GM19397 (cell line): Measurements from ENCODE around the gene CEP170B.

ENCODE experiments used
- ATAC-seq: cut with Tn5 transposase; IDR thresholded peaks from one replicate; pipeline ENCODE4 v1.9.1; 2021; ENCODE audit warnings: mild to moderate bottlenecking, moderate library complexity; ENCODE audit not compliant: unreplicated experiment

The CEP170B gene

DNA sequence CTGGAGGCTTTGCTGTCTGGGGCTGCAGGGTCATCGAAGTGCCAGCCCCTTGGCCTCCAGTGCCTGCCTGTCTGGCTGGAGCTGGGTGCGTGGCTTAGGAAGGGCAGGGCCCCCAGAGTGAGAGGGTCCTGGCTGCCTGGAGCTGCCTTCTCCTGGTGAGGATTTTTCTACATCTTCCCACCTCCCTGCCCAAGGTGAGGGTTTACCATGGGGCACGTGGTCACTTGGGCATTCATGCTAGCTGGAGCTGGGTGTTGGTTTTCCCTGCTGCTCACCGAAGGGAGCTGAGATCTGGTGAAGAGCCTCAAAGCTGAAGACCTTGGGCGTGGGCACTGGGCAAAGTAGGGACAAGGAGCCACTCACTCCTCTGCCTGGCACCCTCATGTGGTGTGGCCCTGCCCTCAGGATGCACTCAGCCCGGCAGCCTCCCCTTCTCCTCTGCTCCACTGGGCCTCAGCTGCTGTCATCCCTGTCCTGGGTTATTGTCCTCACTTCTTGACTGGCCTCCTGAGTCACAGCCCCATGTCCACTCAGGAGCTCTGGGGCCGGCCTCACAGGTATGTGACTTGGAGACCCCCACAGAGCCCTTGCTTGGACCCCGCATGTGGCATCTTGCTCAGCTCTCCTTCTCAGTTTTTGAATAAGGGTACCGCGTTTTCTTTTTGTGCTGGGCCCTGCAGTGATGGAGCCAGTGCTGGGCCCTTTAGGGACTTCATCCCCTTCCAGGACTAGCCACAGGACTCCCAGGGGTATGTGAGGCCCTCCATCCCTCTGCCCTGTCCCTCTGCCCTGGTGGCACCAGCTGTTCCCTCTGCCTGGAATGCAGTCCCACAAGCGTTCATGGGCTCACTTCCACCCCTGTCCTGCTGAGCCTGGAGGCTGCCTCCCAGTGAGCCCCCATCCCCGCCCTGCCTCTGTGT lies 1.6 kb downstream of the CEP170B start:
- no peak for ATAC-seq

DNA sequence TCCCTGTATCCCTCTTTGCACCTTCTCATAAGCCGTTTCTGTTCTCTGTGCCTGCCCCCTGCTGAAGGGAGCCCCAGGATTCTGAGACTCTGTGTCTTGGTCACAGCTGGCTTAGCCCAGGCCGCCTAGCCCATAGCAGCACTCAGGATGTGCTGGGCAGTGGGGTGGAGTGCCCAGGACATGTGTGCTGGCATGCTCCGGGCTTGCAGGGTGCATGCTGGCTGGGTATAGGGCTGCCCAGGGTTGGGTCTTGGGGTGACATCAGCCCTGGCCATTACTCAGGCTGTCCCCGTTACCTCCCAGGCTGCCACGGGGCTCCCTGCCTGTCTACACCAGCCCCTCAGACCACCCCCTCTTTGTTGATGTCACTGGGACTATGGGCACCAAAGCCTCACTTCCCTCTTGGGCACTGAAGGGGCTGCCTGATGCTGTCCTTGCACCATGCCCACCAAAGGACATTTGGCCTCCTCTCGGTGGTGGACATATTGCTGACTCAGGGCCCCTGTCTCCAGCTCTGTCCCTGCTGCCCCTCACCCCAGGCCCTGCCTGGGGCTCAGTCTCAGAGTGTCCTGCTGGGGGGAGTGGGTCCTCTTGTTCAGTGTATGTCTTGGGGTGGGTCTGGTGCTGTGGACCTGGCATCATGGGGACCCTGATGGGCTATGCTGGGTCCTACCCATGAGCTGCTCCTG lies 2.4 kb downstream of the CEP170B start:
- no peak for ATAC-seq

DNA sequence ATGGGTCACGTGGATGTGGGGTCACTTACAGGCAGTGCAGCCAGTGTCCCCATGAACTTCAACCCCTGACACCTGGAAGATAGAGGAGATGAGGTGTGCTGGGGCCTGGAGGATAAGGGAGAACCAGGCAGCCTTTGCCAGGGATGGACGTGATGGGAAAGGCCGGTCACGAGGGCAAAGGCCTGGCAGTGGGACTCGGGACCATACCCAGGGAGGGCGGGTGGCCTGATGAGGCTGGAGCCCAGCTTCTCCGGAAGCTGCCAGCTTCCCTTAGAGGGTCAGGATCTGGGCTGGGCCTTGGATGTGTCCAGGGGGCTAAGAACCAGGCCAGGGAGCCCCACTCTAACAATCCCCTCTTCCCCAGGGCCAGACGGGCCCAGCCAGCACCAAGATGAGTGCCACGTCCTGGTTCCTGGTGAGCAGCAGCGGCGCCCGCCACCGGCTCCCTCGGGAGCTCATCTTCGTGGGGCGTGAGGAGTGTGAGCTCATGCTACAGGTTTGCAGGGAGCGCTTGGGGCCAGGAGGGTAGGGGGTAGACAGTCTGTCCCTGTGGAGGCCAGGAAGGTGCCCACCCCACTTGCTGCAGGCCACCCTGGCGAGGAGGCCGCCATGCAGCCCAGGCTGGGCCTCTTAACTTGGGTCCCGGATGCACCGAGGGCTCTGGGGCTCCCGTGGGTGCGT lies 3.1 kb downstream of the CEP170B start:
- no peak for ATAC-seq

DNA sequence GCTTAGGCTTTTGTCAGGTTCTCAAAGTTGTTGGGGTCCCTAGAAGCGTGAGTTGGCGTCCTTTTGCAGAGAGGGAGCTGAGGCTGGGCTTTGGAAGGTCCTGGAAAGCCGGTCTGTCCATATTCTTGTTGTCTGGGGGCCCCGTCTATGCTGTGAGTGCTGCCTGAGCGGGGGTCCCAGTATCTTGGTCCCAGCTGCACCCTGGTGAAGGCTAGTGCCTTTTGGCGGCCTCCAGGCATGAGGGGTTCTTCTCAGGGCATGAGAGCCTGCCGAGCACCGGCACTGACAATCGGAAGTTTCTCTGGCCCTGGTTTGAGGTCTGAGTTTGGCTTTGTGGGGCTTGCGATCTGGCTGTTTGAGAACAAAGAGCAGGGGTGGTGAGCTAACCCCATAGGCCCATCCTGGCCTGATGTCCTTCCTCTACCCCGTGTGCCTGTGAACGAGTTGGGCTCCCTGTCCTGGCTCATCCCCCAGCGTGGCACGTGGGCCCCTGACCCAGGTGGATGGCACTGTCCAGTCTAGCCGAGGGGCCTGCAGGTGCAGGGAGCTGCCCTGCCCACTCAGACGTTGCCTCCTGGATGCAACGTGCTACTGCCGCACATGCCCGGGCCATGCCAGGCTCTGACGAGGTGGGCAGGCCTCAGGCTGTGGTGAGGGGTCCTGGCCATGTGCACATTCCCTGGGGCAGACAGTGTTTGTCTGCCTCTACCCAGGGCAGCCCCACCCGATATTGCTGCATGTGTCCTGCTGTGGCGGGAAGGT lies 3.9 kb downstream of the CEP170B start:
- no peak for ATAC-seq

DNA sequence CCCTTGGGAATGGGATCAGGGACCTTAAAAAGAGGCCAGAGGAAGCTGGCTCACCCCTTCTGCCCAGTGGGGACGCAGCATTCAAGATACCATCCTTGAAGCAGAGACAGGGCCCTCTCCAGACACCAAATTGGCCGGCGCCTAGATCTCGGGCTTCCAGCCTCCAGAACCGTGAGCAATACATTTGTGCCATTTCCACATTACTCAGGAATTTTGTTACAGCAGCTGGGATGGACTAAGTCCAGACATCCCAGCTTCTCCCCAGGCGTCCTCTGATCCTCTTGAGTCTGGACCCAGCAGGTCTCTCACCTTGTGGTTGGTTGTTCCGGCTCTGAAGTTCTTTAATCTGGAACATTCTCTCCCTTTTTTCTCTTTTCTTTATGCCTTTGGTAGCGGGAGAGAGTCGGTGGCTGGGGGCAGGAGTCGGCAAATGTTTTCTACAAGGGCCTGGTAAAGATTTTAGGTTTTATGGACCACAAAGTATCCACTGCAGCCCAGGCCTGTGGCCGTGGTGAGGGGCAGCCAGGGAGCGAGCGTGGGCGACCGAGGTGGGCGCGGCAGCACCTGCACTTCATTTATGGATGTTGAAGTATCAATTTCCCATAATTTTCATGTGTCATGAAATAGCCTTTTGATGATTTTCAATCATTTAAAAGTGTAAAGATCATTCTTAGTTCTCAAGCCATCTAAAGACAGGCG lies 4.8 kb downstream of the CEP170B start:
- no peak for ATAC-seq

DNA sequence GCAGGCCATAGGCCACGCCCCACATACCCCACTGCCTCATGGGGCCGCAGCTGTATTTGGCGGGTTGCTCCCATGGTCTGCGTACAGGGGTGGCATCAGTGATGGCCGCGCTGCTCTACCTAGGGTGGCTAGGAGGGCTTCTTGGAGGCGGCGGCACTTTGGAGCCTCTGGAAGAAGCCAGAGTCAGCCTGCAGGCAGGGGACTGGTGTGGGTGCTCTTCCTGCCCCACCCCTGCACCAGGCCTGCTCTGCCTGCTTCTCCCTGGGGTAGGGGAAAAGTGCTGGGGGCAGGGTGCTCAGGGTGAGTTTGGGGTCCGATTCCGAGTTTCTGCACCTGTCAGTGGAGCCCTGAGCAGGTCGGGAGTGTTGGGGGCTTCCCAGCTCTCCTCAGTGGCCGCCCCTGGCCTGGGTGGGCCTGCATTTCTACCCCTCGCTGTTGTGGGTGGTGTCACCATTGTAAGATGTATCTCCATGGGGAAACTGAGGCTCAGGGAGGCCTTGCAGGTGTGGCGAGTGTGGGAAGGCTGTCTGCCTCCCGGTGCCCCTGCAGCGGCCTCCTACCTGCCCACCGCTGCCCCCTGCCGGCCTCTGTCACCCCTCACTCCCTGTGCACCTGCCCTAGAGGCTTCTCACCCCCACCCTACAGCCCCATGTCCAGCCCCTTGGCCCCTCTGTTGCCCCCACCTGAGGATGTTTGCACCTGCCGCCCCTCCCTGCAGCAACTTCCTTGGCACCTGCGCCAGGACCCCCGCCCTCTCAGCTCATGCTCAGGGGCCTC lies 5.5 kb downstream of the CEP170B start:
- no peak for ATAC-seq

DNA sequence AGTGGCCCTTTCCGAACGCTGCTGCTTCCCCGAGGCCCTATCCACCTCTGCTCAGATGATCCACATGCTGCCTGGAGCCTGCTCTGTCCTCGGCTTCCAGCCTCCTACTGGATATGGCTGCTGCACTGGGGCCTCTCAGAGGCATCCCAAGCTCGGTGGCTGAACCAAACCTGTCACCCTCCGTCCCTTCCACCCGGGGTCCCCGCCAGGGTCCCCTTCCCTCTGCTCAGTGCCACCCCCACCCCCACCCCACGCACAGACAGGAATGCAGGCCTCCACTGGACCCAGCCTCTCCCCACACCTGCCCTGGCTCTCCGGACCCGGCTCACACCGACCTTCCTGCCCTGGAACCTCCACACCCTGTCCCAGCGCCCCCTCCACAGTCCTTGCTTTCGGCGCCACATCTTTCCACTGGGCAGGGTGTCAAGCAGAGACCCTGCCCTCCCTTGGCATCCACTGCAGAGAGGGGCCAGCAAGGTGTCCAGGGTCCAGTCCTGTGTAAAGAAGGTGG lies 6.1 kb downstream of the CEP170B start:
- ATAC-seq: no peak

DNA sequence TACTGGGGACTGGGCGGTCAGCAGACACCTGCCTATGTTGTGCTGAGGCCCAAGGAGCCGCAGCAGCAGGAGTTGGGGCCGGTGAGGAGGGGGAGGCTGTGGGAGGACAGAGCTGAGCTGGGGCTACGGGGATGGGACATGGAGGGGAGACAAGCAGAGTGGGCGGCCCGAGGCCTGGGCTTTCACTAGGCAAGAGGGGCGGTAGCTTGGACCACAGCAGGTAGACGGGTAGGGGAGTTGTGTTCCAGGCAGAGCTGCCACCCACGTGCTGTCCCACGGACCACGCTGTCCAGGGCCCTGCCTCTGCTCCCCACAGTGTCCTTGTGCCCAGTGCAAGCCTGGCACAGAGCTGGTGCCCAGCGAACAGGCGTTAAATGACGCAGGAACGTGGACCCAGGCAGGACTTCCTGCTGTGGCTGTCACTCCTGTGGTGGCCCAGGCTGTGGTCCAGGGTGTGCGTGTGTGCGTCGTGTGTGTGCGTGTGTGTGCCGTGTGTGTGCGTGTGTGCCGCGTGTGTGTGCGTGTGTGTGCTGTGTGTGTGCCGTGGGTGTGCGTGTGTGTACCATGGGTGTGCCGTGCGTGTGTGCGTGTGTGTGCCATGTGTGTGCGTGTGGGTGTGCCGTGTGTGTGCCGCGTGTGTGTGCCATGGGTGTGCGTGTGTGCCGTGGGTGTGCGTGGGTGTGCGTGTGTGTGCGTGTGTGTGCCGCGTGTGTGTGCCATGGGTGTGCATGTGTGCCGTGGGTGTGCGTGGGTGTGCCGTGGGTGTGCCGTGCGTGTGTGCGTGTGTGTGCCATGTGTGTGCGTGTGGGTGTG lies 6.8 kb downstream of the CEP170B start:
- no peak for ATAC-seq

DNA sequence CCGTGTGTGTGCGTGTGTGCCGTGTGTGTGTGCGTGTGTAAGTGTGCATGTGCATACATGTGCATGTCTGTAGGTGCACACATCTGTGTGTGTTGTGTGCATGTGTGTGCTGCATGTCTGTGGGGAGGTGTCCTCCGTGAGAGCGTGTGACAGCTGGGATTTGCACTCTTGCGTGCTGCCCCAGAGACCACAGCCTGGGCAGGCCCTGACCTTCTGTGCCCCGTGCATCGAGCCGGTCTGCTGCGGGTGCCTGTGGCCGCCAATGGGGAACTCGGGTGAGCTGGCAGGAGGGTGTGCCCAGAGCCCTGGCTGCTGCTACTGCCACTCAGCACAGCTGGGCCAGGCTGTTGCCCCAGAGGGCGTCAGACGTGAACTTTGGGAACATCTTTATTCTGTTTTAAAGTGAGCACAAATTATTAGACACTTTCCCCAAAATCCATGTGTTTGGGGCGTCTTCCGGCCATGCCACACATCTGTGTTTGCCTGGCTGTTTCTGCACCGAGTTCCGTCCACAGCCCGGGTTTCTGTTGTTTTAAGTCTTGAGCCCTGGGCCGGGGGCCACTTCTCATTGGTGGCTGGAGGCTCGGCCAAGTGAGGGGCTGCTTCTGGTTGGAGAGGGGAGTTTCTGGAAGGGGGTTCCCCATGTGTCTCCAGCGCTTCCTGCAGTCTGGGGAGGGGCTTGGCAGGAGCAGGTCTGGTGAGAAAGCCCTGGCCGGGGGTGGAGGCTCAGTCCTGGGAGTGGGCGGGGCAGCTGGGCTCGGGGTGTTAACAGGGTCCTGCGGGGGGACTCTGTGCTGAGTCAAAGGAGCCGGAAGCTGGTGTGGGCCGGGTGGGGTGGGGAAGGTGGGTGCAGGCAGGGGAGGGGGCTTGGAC lies 7.6 kb downstream of the CEP170B start:
- no peak for ATAC-seq

DNA sequence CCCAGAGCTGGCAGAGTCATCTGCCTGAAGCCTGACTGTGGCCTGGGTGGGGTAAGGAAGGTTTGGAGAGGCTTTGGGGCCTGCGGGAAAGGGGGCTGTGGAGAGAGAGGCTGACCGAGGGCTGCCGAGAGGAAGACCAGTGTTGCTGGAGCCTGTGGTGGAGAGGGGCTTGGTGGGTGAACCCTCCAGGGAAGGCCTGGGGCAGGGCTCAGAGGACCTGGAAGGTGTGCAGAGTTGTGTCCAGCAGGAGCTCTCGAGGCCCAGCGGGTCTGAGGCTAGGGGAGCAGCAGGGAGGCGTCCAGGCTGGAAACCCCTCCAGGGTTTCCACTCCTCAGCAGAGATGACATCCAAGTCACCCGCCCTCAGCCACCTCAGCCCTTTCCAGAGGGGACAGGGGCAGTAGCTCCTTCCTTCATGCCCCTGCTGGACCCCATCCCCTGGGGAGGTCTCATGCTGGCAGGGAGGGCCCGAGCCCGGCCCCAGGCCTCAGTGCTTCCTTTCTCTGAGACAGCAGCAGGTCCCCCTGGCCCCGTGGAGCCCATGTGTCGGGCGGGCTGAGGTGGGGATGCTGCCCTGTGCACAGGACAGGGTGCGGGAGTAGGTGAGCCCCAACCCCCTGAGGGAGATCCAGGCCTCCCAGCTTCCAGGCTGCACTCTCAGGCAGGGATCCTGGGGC lies 8.4 kb downstream of the CEP170B start:
- no peak for ATAC-seq

DNA sequence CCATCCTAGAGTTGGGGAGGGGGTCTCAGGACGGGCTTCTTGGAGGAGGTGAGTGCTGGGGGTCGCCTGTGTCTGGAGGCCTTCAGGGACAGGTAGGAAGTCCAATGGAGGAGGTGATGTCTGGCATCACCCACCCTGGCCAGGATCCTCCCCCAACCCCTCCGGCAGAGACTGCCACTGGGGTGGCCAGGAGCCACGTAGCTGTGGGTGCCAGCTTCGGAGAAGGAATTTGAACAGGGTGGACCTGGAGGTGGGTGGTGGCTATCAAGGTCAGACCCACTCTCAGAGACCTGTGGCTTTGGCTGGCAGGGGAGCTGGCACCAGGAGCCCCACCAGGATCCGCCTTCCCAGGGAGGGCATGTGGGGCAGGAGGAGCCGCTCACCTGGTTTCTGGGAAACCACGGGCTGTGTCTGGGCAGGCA lies 9.1 kb downstream of the CEP170B start:
- ATAC-seq: no peak

DNA sequence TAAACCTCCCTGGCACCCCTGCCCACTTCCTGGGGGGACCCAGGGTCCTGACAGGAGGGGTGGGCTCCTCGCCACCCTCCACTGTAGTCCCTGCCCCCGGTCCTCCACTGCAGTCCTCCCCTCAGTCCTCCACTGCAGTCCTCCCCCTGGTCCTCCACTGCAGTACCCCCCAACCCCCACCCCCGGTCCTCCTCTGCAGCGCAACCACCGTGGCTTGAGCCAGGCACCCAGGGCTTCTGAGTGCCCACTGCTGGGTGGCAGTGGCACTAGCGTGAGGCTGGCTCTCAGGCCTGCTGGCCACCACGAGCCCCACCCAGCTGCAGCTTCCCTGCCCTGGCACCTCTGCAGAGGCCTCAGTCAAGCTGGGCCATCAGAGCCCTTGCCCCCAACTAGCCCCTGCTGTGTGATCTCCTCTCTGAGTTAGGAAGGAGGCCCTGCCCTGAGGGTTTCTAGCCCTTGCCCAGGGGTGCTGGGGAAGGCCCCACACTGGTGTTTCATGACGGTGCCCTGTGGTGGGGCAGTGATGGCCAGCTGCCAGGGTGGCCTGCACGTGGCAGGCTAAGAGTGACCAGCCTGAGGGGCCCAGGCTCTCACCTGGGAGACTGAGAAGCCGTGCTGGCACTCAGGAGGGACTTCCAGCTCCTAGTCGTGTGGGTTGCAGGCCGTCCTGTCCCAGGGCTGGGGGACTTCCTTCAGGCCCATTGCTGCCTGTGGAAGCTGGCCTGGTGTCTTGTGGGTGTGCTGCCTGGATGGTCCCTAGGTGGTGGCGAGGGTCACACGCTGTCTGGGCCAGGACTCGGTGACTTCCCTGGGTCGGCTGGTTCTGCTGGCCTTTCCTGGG lies 9.7 kb downstream of the CEP170B start:
- ATAC-seq: no peak

DNA sequence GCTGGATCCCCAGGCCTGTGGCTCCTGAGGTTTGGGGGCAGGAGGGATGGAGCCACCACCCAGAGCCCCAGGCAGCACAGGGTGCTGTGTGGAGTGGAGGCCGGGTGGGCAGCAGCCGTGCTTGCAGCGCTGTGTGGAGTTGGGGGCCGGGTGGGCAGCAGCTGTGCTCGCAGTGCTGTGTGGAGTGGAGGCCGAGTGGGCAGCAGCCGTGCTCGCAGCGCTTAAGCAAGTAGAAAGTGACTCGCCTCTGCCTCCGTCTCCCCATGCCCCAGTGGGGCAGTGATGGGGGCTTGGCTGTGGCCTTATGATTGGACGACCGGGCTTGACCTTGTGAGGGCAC lies 10.3 kb downstream of the CEP170B start:
- ATAC-seq: no peak

DNA sequence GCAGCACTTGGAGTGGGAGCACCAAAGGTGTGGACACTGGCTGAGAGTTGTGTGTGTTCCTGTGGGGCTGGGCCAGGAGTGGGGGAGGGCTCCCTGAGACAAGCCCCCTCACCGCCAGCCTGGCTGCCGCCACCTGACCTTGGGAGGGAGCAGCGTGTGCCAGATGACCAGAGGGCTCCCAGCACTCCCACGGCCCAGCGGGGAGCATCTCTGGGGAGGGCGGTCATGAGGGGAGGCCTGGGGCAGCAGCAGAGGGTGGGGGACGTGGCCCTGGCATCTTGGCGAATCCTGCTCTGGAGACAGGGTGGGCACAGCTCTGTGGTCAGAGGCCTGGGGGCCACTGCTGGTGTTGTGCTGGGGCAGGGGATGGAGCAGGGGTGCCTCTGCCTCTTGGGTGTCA lies 10.7 kb downstream of the CEP170B start:
- ATAC-seq: no peak

DNA sequence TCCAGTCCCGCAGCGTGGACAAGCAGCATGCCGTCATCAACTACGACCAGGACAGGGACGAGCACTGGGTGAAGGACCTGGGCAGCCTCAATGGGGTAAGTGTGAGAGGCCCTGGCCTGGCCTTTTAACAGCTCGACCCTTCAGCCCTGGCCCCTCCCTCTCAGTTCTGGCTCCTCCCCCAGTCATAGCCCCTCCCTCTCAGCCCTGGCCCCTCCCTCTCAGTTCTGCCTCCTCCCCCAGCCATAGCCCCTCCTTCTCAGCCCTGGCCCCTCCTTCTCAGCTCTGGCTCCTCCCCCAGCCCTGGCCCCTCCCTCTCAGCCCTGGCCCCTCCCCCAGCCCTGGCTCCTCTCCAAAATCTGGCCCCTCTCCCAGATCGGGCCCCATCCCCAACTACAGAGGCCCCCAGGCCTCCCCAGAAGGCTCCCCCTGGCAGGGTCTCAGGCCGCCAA lies 11.2 kb downstream of the CEP170B start:
- ATAC-seq: no peak
